ENCODE measurements around the gene CLDN10. TPM values are rescaled to one million over a fixed set of nuclear protein-coding genes. Genes with fewer than 3 reads are reported as not detected.
"Not testable (repeated sequence)": the region's sequence is repeated elsewhere in the genome, so short reads cannot be mapped to it uniquely, and the experiment has no call there.

The CLDN10 gene
- total RNA-seq, 2 donors from 2014 or later: 72.8 to 228 TPM

DNA sequence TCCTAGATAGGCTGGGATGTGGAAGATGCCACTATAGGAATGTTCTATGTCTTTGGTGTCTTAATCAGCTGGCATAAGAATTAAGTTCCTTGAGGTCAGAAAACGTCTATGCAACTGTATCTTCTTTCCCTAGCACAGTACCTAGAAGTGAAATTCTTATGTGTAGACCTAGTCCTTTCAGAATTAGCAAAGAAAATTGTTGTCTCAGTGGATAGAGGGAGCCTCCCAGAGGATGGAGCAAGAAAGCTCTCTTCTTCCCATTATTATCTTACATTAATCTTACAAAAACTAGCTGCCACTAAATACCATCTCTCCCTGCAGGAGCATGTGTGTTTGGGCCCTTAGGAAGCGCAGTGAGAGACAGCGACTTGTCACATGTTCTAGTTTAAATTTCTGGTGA lies 11.6 kb downstream of the CLDN10 start:
- no peak for DNase-seq
- intact Hi-C loops (cut with DNase I): no loop called here
- WGBS, 2 donors: 55 to 60% methylated on average over 3 of the region's 3 CpGs
- Histone ChIP-seq H3K4me3 (no peak overlapping the region), H3K27me3 (no peaks in the 10 kb centered on the region), H3K4me1 (peaks cover 33% of the 10 kb centered on the region), H3K36me3 (replicated peaks in 1 of 2; ENCODE audit: insufficient read depth in 1 of 2, low read depth in 2 of 2) (peaks cover 0 to 5% of the 10 kb centered on the region in 2 donors), H3K27ac (peak overlapping the region in 2 of 4 donors; percentile 51 to 63), H3K9me3 (no peaks in the 10 kb centered on the region)
- ATAC-seq: no peak
- no peak for TF ChIP-seq POLR2A (IDR thresholded peaks at IDR 0.05)
- TF ChIP-seq CTCF (IDR thresholded peaks at IDR 0.05): no peak

DNA sequence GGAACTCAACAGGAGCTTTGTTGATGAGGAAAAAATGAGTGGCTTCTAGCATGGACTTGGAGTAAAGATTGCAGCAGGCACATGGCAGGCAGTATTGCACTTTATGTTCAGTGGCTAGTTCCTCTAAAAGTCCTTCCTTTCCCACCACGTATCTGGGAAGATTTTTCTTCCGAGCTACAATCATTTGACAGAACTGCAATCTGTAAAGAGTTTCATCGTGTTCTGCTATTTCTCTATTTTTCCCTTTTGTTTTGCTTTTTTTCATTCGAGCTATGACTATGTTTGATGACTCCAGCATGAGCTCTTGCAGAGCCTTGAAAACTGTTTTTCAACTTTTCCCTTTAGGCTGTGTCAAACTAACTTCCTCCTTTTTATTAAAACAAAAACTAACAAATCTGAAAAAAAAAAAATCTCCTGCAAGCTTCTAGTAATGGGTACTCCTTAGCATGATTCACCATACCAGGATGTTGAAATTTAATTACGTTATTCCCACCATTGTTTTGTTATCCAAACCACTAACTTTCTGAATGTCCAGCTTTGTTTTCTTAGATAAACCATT lies 12.3 kb downstream of the CLDN10 start:
- Histone ChIP-seq H3K27me3 (no peaks in the 10 kb centered on the region), H3K9me3 (no peaks in the 10 kb centered on the region), H3K4me3 (no peak overlapping the region), H3K27ac (peak overlapping the region in 2 of 4 donors; percentile 51 to 63), H3K36me3 (replicated peaks in 1 of 2; ENCODE audit: insufficient read depth in 1 of 2, low read depth in 2 of 2) (peaks cover 0 to 5% of the 10 kb centered on the region in 2 donors), H3K4me1 (peaks cover 26% of the 10 kb centered on the region)
- ATAC-seq (peak; percentile 21), DNase-seq (no peak)
- intact Hi-C loops (cut with DNase I): no loop called here
- TF ChIP-seq POLR2A (IDR thresholded peaks at IDR 0.05) (no peak), CTCF (IDR thresholded peaks at IDR 0.05) (no peak)
- WGBS, 2 donors: 35 to 47% methylated on average over 5 of the region's 5 CpGs

DNA sequence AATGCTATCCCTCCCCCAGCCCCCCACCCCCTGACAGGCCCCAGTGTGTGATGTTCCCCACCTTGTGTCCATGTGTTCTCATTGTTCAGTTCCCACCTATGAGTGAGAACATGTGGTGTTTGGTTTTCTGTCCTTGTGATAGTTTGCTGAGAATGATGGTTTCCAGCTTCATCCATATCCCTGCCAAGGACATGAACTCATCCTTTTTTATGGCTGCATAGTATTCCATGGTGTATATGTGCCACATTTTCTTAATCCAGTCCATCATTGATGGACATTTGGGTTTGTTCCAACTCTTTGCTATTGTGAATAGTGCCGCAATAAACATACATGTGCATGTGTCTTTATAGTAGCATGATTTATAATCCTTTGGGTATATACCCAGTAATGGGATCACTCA lies 13.2 kb downstream of the CLDN10 start:
- DNase-seq; H3K9me3 ChIP-seq; intact Hi-C loops (cut with DNase I); H3K36me3 ChIP-seq (replicated peaks in 1 of 2; ENCODE audit: insufficient read depth in 1 of 2, low read depth in 2 of 2); H3K4me3 ChIP-seq; ATAC-seq; H3K27me3 ChIP-seq: not testable (repeated sequence)
- WGBS, 2 donors: 93 to 100% methylated on average over 1 of the region's 1 CpG
- Histone ChIP-seq H3K4me1 (peaks cover 22% of the 10 kb centered on the region), H3K27ac (peak overlapping the region in 1 of 4 donors; percentile 63)

GRCh38 chr13:95568131-95568530 lies 15.6 kb downstream of the CLDN10 start:
- peaks cover 28% of the 10 kb centered on the region for H3K4me1 ChIP-seq
- DNase-seq: no peak
- H3K27ac ChIP-seq: no peak overlapping the region
- H3K9me3 ChIP-seq: no peaks in the 10 kb centered on the region
- intact Hi-C loops (cut with DNase I): no loop called here
- TF ChIP-seq CTCF (IDR thresholded peaks at IDR 0.05) (no peak), POLR2A (IDR thresholded peaks at IDR 0.05) (no peak)
- WGBS, 2 donors: 91 to 100% methylated on average over 2 of the region's 2 CpGs
- peaks cover 0 to 5% of the 10 kb centered on the region in 2 donors for H3K36me3 ChIP-seq (replicated peaks in 1 of 2; ENCODE audit: insufficient read depth in 1 of 2, low read depth in 2 of 2)
- no peak overlapping the region for H3K4me3 ChIP-seq
- H3K27me3 ChIP-seq: no peaks in the 10 kb centered on the region
- ATAC-seq: no peak

DNA sequence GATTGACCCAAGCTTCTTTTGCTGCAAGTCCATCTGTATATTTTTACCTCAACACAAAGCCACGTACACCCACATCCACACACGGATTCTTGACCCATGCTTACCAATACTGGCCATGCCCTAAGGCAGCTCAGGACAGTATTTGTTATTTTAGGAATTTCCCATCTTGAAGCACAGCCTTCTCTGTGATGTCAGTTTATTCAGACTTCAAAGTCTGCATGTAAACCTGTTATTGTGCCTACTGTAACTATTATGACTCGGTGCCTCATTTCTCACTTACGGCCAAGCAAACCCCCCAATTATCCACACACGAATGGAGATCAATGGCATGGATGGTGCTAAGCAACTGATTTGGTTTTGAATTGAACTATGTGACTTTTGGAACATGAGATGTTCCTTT lies 17.5 kb downstream of the CLDN10 start:
- TF ChIP-seq POLR2A (IDR thresholded peaks at IDR 0.05) (no peak), CTCF (IDR thresholded peaks at IDR 0.05) (no peak)
- H3K9me3 ChIP-seq: no peaks in the 10 kb centered on the region
- no peak overlapping the region for H3K27ac ChIP-seq
- no peak overlapping the region for H3K4me3 ChIP-seq
- H3K4me1 ChIP-seq: peaks cover 12% of the 10 kb centered on the region
- ATAC-seq (no peak), DNase-seq (no peak)
- 84 to 86% methylated on average over 5 of the region's 5 CpGs for WGBS, 2 donors
- intact Hi-C loops (cut with DNase I): no loop called here
- H3K36me3 ChIP-seq (replicated peaks in 1 of 2; ENCODE audit: insufficient read depth in 1 of 2, low read depth in 2 of 2): peaks cover 0 to 5% of the 10 kb centered on the region in 2 donors
- H3K27me3 ChIP-seq: no peaks in the 10 kb centered on the region
